SK-N-MC (cell line): Measurements from ENCODE around the gene SEC23IP.

ENCODE experiments used
- EZH2 ChIP-seq: fragments of 200-600 bp; sonication (generic); IDR thresholded peaks from one replicate; pipeline ENCODE4 v1.6.1; 2017; ENCODE audit warnings: antibody characterized with exemption
- FOXP2 ChIP-seq: optimal IDR thresholded peaks from 2 replicates; pipeline ENCODE3; 2011; ENCODE audit warnings: mild to moderate bottlenecking, moderate library complexity; ENCODE audit not compliant: insufficient read depth; ENCODE audit errors: extremely low read length, control extremely low read depth
- POLR2AphosphoS5 ChIP-seq: IDR thresholded peaks from 2 replicates; pipeline ENCODE4 v1.6.1; 2012; ENCODE audit warnings: mild to moderate bottlenecking, low read depth, low read length, borderline replicate concordance

DNA sequence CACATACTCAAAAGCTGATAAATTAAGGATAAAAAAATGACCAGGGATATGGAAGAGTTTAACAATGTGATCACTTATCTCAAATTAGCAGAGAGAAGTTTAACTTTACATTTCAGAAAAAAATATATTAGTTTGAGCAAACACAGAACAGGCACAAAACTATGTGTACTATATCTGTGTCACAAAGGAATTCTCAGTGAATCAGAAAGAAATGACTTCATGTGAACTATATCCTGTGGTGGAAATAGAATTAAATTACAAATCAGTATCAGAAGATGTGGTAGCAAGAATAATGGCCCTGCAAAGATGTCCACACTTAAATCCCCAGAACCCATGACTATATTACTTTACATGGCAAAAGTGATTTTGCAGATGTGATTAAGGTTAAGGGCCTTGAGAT lies 70.3 kb downstream of the SEC23IP start:
- no peak for TF ChIP-seq EZH2
- no peak for TF ChIP-seq POLR2AphosphoS5
- TF ChIP-seq FOXP2, result no peak
